HG03025 (cell line): ENCODE data around the gene FOLR3.
"Not testable (repeated sequence)": the region's sequence is repeated elsewhere in the genome, so short reads cannot be mapped to it uniquely, and the experiment has no call there.

Source experiments
- ATAC-seq: cut with Tn5 transposase; IDR thresholded peaks from one replicate; pipeline ENCODE4 v1.9.1; 2021; ENCODE audit warnings: mild to moderate bottlenecking, moderate library complexity; ENCODE audit not compliant: unreplicated experiment, low FRiP score

FOLR3 gene

GRCh38 chr11:72135473-72135872 lies at the start of gene FOLR3:
Gene FOLR3 (plus strand): TSS chr11:72135725. CDS start chr11:72135953, 228 bp downstream.
- not testable (repeated sequence) for ATAC-seq

GRCh38 chr11:72088076-72088808 lies 47.3 kb upstream of the FOLR3 start:
- no peak for ATAC-seq

GRCh38 chr11:72091292-72091691 lies 44.2 kb upstream of the FOLR3 start:
- no peak for ATAC-seq

- no peak for ATAC-seq
Measured at GRCh38 chr11:72098741-72099140, 36.8 kb upstream of the FOLR3 start.

GRCh38 chr11:72100009-72100408 lies 35.5 kb upstream of the FOLR3 start:
- no peak for ATAC-seq

- no peak for ATAC-seq
Measured at GRCh38 chr11:72100462-72100861, 35.1 kb upstream of the FOLR3 start.

GRCh38 chr11:72102162-72102561 lies 33.4 kb upstream of the FOLR3 start:
- ATAC-seq = no peak

- peak; percentile 3 for ATAC-seq
Measured at GRCh38 chr11:72102631-72102945, 32.9 kb upstream of the FOLR3 start.

- ATAC-seq = peak; percentile 84
Measured at GRCh38 chr11:72102946-72103753, 32.4 kb upstream of the FOLR3 start, which contains the start of gene LAMTOR1. Gene LAMTOR1 (minus strand): TSS chr11:72103297. CDS start chr11:72103224, 73 bp downstream.

- ATAC-seq = no peak
Measured at GRCh38 chr11:72103754-72104167, 31.8 kb upstream of the FOLR3 start.

GRCh38 chr11:72105888-72106287 lies 29.6 kb upstream of the FOLR3 start, which contains the start of gene TOMT:
Gene TOMT (plus strand): TSS chr11:72105924. CDS start chr11:72105952, 28 bp downstream.
- ATAC-seq = no peak

GRCh38 chr11:72111300-72112142 lies 24.0 kb upstream of the FOLR3 start:
- ATAC-seq = no peak

GRCh38 chr11:72112143-72112977 lies 23.2 kb upstream of the FOLR3 start, which contains the start of gene ANAPC15:
Gene ANAPC15 (minus strand): TSS chr11:72112695. CDS start chr11:72111276, 1,419 bp downstream.
- ATAC-seq = peak; percentile 82

GRCh38 chr11:72112978-72113808 lies 22.3 kb upstream of the FOLR3 start:
- ATAC-seq = no peak

- no peak for ATAC-seq
Measured at GRCh38 chr11:72114570-72114969, 21.0 kb upstream of the FOLR3 start.

GRCh38 chr11:72116019-72116755 lies 19.3 kb upstream of the FOLR3 start:
- no peak for ATAC-seq

- ATAC-seq = no peak
Measured at GRCh38 chr11:72119198-72119597, 16.3 kb upstream of the FOLR3 start.

GRCh38 chr11:72120930-72121329 lies 14.6 kb upstream of the FOLR3 start:
- no peak for ATAC-seq
